ENCODE results near the gene NOC2L. TPM values are rescaled to one million over a fixed set of nuclear protein-coding genes. Genes with fewer than 3 reads are reported as not detected.

Gene NOC2L
- total and polyA plus RNA-seq, 8 donors = 44.9 to 76.8 (median 55.2) TPM

- intact Hi-C loops (cut with DNase I) = no loop called here
- H3K4me3 ChIP-seq = peak within 1 kb of the TSS; percentile 73 to 100
- no peak within 1 kb of the TSS for H3K27ac ChIP-seq
- H3K27me3 ChIP-seq = peaks cover 0 to 14% of the 10 kb centered on the region in 2 donors
- H3K4me1 ChIP-seq = peaks cover 7 to 44% of the 10 kb centered on the region in 2 donors
- no peaks in the 10 kb centered on the region for H3K9me3 ChIP-seq
- ATAC-seq (peak; percentile 70), DNase-seq (peak in 3 of 4 donors; percentile 41 to 98 (median 78))
- H3K36me3 ChIP-seq = peaks cover 0 to 42% of the 10 kb centered on the region in 2 donors
- TF ChIP-seq CTCF (IDR thresholded peaks at IDR 0.05) = no peak
These were observed 1.5 kb upstream of the NOC2L start, which contains the start of gene KLHL17 for GRCh38 chr1:960363-961131. Gene KLHL17, plus strand, starts transcription at chr1:960584. Its CDS starts 110 bp downstream, at chr1:960694.

DNA sequence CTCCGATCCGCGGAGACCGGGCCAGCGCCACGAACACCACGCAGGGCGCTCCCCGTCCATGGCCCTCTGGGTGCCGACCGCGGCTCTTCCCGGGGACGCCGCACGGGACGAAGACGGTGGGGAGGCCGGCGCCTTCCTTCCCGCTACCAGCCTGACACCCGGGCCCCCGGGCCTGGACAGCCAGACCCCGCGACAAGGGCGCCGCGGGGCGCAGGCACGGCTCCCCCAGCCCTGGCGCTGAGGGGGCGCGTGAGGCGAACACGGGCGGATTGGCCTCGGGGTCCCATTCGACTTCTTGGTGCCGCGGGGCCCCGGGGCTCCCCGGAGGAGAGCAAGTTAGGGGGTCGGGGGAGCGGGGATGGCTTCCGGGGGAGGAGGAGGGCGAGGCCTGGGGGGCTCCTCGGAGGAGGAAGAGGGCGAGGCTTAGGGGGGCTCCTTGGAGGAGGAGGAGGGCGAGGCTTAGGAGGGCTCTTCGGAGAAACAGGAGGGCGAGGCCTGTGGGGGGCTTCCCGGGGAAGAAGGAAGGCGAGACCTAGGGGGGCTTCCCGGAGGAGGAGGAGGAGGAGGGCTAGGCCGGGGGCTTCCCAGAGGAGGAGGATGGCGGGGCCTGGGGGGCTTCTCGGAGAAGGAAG, 791 bp upstream of the NOC2L start:
- intact Hi-C loops (cut with DNase I) = no loop called here
- ATAC-seq (peak; percentile 5), DNase-seq (no peak)
- no peaks in the 10 kb centered on the region for H3K9me3 ChIP-seq
- TF ChIP-seq CTCF (IDR thresholded peaks at IDR 0.05) = no peak
- peaks cover 0 to 13% of the 10 kb centered on the region in 2 donors for H3K27me3 ChIP-seq
- H3K4me1 ChIP-seq = peaks cover 7 to 44% of the 10 kb centered on the region in 2 donors
- peak overlapping the region; percentile 73 to 100 for H3K4me3 ChIP-seq
- no peak overlapping the region for H3K27ac ChIP-seq
- peaks cover 0 to 47% of the 10 kb centered on the region in 2 donors for H3K36me3 ChIP-seq

GRCh38 chr1:956636-957035, 2.4 kb downstream of the NOC2L start:
- intact Hi-C loops (cut with DNase I) = no loop called here
- H3K27me3 ChIP-seq = peaks cover 0 to 13% of the 10 kb centered on the region in 2 donors
- TF ChIP-seq CTCF (IDR thresholded peaks at IDR 0.05) = no peak
- H3K4me3 ChIP-seq = no peak overlapping the region
- DNase-seq (no peak), ATAC-seq (no peak)
- H3K9me3 ChIP-seq = no peaks in the 10 kb centered on the region
- peaks cover 7 to 42% of the 10 kb centered on the region in 2 donors for H3K4me1 ChIP-seq
- H3K27ac ChIP-seq = no peak overlapping the region
- H3K36me3 ChIP-seq = peaks cover 0 to 56% of the 10 kb centered on the region in 2 donors

DNA sequence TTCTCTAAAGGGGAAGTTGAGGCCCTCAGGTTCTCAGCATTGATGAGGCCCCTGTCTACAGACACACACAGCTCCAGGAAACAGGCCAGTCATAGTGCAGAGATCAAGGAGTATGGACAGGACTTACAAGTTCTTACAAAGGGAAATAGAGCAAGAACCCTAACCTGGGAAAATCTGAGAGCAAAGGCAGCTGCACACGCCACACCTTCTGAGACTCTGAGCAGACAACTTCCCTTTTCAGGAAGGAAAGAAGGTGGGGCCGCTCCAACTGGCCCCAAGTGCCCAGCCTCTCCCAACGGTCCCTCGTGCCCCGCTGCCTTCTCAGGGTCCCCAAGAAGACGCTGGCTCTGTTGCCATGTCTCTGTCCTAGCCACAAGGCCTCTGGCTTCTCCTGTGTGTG, 3.6 kb downstream of the NOC2L start:
- peaks cover 0 to 5% of the 10 kb centered on the region in 2 donors for H3K27me3 ChIP-seq
- DNase-seq (no peak), ATAC-seq (no peak)
- H3K36me3 ChIP-seq = peaks cover 0 to 67% of the 10 kb centered on the region in 2 donors
- H3K9me3 ChIP-seq = no peaks in the 10 kb centered on the region
- intact Hi-C loops (cut with DNase I) = no loop called here
- no peak overlapping the region for H3K27ac ChIP-seq
- peaks cover 7 to 33% of the 10 kb centered on the region in 2 donors for H3K4me1 ChIP-seq
- no peak for TF ChIP-seq CTCF (IDR thresholded peaks at IDR 0.05)
- H3K4me3 ChIP-seq = no peak overlapping the region

DNA sequence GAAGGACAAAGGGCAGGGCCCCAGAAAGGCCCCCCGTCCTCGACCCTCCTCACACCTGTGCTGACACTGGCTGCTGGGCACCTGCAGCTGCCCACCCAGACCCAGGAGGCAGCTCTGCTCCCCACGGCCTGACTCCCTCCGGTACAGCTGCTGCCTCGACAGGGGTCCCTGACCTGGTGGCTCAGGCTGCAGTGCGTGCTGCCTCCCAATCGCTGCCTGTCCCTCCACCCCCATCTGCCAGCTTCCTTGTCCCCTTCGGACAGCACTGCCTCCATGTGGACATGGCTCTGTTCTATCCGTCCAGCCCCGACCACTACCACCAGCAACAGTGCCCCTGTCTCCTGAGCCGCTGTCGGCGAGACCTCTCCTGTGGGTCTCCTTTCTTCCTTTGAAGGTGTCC, 4.1 kb downstream of the NOC2L start:
- TF ChIP-seq CTCF (IDR thresholded peaks at IDR 0.05) = no peak
- Histone ChIP-seq H3K36me3 (peaks cover 0 to 73% of the 10 kb centered on the region in 2 donors), H3K4me1 (peaks cover 7 to 29% of the 10 kb centered on the region in 2 donors), H3K4me3 (no peak overlapping the region), H3K9me3 (no peaks in the 10 kb centered on the region), H3K27me3 (peaks cover 0 to 5% of the 10 kb centered on the region in 2 donors), H3K27ac (no peak overlapping the region)
- no peak for DNase-seq
- no peak for ATAC-seq
- intact Hi-C loops (cut with DNase I) = no loop called here
